ENCODE results near the gene CAGE1.
"Not testable (repeated sequence)": the region's sequence is repeated elsewhere in the genome, so short reads cannot be mapped to it uniquely, and the experiment has no call there.

The CAGE1 gene

GRCh38 chr6:7409740-7410139 is 20.2 kb upstream of the CAGE1 start:
- no peak for DNase-seq (ENCODE audit: low read depth)

GRCh38 chr6:7406743-7407142 is 17.2 kb upstream of the CAGE1 start:
- DNase-seq (ENCODE audit: low read depth) = no peak

GRCh38 chr6:7404546-7404945 is 15.0 kb upstream of the CAGE1 start:
- no peak for DNase-seq (ENCODE audit: low read depth)

GRCh38 chr6:7402716-7403115 is 13.2 kb upstream of the CAGE1 start:
- no peak for DNase-seq (ENCODE audit: low read depth)

GRCh38 chr6:7401075-7401474 is 11.5 kb upstream of the CAGE1 start:
- DNase-seq (ENCODE audit: low read depth) = no peak

GRCh38 chr6:7392402-7392801 is 2.9 kb upstream of the CAGE1 start:
- no peak for DNase-seq (ENCODE audit: low read depth)

- DNase-seq (ENCODE audit: low read depth) = no peak
Measured at GRCh38 chr6:7391151-7391550, 1.6 kb upstream of the CAGE1 start.

GRCh38 chr6:7390226-7390878 is 810 bp upstream of the CAGE1 start:
- DNase-seq (ENCODE audit: low read depth) = no peak

- no peak for DNase-seq (ENCODE audit: low read depth)
Measured at GRCh38 chr6:7389162-7389450, 436 bp downstream of the CAGE1 start.

GRCh38 chr6:7381092-7381491 is 8.4 kb downstream of the CAGE1 start:
- DNase-seq (ENCODE audit: low read depth) = no peak

GRCh38 chr6:7378740-7379139 is 10.8 kb downstream of the CAGE1 start:
- DNase-seq (ENCODE audit: low read depth) = no peak

GRCh38 chr6:7377961-7378360 is 11.6 kb downstream of the CAGE1 start:
- no peak for DNase-seq (ENCODE audit: low read depth)

GRCh38 chr6:7373739-7374138 is 15.8 kb downstream of the CAGE1 start:
- DNase-seq (ENCODE audit: low read depth) = no peak

GRCh38 chr6:7367408-7367807 is 22.1 kb downstream of the CAGE1 start:
- DNase-seq (ENCODE audit: low read depth) = no peak

- DNase-seq (ENCODE audit: low read depth) = not testable (repeated sequence)
Measured at GRCh38 chr6:7351916-7352315, 37.6 kb downstream of the CAGE1 start.

- DNase-seq (ENCODE audit: low read depth) = not testable (repeated sequence)
Measured at GRCh38 chr6:7350591-7350990, 39.0 kb downstream of the CAGE1 start.

GRCh38 chr6:7347551-7347997 is 42.0 kb downstream of the CAGE1 start:
- not testable (repeated sequence) for DNase-seq (ENCODE audit: low read depth)

GRCh38 chr6:7344773-7345450 is 44.6 kb downstream of the CAGE1 start:
- DNase-seq (ENCODE audit: low read depth) = not testable (repeated sequence)

GRCh38 chr6:7343546-7344475 is 45.7 kb downstream of the CAGE1 start:
- DNase-seq (ENCODE audit: low read depth) = no peak

- no peak for DNase-seq (ENCODE audit: low read depth)
Measured at GRCh38 chr6:7341989-7342742, 47.4 kb downstream of the CAGE1 start.

- no peak for DNase-seq (ENCODE audit: low read depth)
Measured at GRCh38 chr6:7341271-7341670, 48.3 kb downstream of the CAGE1 start.
